Measurements from ENCODE around the gene LRFN2. TPM values are rescaled to one million over a fixed set of nuclear protein-coding genes. Genes with fewer than 3 reads are reported as not detected.

Gene LRFN2
- total and polyA plus RNA-seq, 2 experiments from 2014 or later: 0.29 to 2.5 TPM

- TF ChIP-seq REST (IDR thresholded peaks at IDR 0.05; ENCODE audit: unreplicated experiment) (no peak), EZH2 (IDR thresholded peaks at IDR 0.05; ENCODE audit: low read depth, unreplicated experiment) (no peak), JUNB (IDR thresholded peaks at IDR 0.05; ENCODE audit: unreplicated experiment) (no peak), CREB1 (CRISPR knock-in tag; IDR thresholded peaks at IDR 0.05; ENCODE audit: low read depth) (no peak), NANOG (IDR thresholded peaks at IDR 0.05; ENCODE audit: borderline replicate concordance) (no peak), EZH2phosphoT487 (IDR thresholded peaks at IDR 0.05; ENCODE audit: unreplicated experiment) (no peak), CTCF (conservative IDR thresholded peaks at IDR 0.05; ENCODE audit: low read depth in 2 of 2) (no peak), POLR2AphosphoS5 (IDR thresholded peaks at IDR 0.05; ENCODE audit: low read depth) (no peak), ZNF114 (CRISPR knock-in tag; IDR thresholded peaks at IDR 0.05) (no peak), ETS1 (IDR thresholded peaks at IDR 0.05) (no peak), ZNF331 (CRISPR knock-in tag; IDR thresholded peaks at IDR 0.05; ENCODE audit: low read depth) (no peak)
These were observed 224.3 kb downstream of the LRFN2 start (continued) for GRCh38 chr6:40362859-40363258.

- Histone ChIP-seq H3K4me2 (no peak overlapping the region; the same call in 1 of the 2 replicates), H3K4me3 (no peak overlapping the region), H3F3A (replicated peaks; ENCODE audit: low read depth) (no peaks in the 10 kb centered on the region), H3K27ac (ENCODE audit: low read depth) (peak overlapping the region; percentile 73; the same call in 1 of the 2 replicates), H3K36me3 (ENCODE audit: insufficient read depth) (no peaks in the 10 kb centered on the region), H3K79me2 (replicated peaks; ENCODE audit: insufficient read depth) (no peaks in the 10 kb centered on the region), H3K4me1 (ENCODE audit: insufficient read depth) (peaks cover 45% of the 10 kb centered on the region), H4K20me1 (replicated peaks; ENCODE audit: insufficient read depth) (no peaks in the 10 kb centered on the region), H3K9me2 (ENCODE audit: insufficient read depth) (peaks cover 18% of the 10 kb centered on the region), H3K27me3 (ENCODE audit: insufficient read depth) (no peaks in the 10 kb centered on the region), H2AFZ (no peak overlapping the region)
- Mint-ChIP-seq H3K27ac (0 out of 2 replicates have a peak overlapping the region, but pooled peaks have one; percentile 16), H3K4me1 (peaks cover 52% of the 10 kb centered on the region), H3K4me3 (no peak overlapping the region; the same call in 2 of the 3 replicates), H3K9me3 (peaks cover 2% of the 10 kb centered on the region; the same call in 1 of the 3 replicates), H3K36me3 (ENCODE audit: low read depth) (no peaks in the 10 kb centered on the region), H3K27me3 (ENCODE audit: insufficient read depth, low read depth, poor library complexity) (no peaks in the 10 kb centered on the region)
- ATAC-seq: peak; percentile 99
- TF ChIP-seq EZH2 (IDR thresholded peaks at IDR 0.05; ENCODE audit: low read depth, unreplicated experiment) (no peak), CREB1 (CRISPR knock-in tag; IDR thresholded peaks at IDR 0.05; ENCODE audit: low read depth) (peak; percentile 53; the same call in 1 of the 2 replicates), NANOG (IDR thresholded peaks at IDR 0.05; ENCODE audit: borderline replicate concordance) (peak; percentile 19; the same call in 1 of the 2 replicates), ZNF462 (CRISPR knock-in tag; IDR thresholded peaks at IDR 0.05) (peak; percentile 90), ZNF114 (CRISPR knock-in tag; IDR thresholded peaks at IDR 0.05) (no peak), POLR2AphosphoS5 (IDR thresholded peaks at IDR 0.05; ENCODE audit: low read depth) (peak; percentile 27; the same call in 1 of the 2 replicates)
- peak; percentile 96 for DNase-seq (ENCODE audit: low spot score)
These were observed 227.4 kb downstream of the LRFN2 start for GRCh38 chr6:40359808-40360207.

All from GM23338 (cell line).